ENCODE results near the gene ATP8A2.
"Not testable (repeated sequence)": the region's sequence is repeated elsewhere in the genome, so short reads cannot be mapped to it uniquely, and the experiment has no call there.

ATP8A2 gene

DNA sequence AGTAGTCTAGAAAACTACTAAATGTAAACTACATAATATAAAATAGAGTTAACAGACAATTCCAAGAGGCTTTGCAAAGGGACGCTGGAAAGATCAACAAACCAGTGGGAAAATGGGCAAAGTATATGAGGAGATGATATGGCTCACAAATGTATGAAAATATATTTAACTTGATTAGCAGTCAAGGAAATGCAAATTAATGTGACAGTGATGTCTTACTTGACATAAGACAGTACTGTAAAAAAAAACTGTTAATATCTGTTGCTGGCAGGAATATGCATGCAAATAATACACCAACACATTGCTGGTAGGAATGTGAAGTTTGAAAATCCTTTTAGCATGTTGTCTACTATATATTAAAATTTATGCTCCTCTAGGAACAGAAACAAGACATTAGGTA lies 136.1 kb downstream of the ATP8A2 start:
- TF ChIP-seq CTCF (IDR thresholded peaks at IDR 0.05; ENCODE audit: low read length, missing control alignments), result no peak
- no peak for DNase-seq (ENCODE audit: low read depth)
- H3K4me3 ChIP-seq (replicated peaks; ENCODE audit: low read depth, low read length), result no peak overlapping the region

GRCh38 chr13:25513060-25513459 lies 141.3 kb downstream of the ATP8A2 start:
- DNase-seq (ENCODE audit: low read depth); H3K4me3 ChIP-seq (replicated peaks; ENCODE audit: low read depth, low read length): not testable (repeated sequence)

DNA sequence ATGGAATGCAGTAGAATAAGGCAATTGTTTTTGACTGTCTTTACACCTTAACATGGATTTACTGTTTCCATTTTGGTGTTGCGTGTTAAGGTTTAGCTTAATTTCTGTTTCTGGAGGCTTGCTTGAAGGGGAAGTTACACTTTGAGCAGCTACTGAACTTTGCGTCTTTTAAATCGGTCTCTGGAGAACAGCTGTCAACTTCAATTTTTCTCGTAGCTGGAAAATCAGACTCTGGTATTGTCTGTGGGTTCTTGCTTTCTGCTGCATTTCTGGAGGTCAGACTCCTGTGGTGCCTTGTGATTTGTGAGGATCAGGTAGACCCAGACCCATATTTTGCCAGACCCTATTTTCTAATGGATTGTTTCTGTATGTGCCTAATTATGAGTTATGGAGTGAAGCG lies 146.7 kb downstream of the ATP8A2 start:
- TF ChIP-seq CTCF (IDR thresholded peaks at IDR 0.05; ENCODE audit: low read length, missing control alignments), result no peak
- H3K4me3 ChIP-seq (replicated peaks; ENCODE audit: low read depth, low read length), result no peak overlapping the region
- DNase-seq (ENCODE audit: low read depth), result no peak

- TF ChIP-seq CTCF (IDR thresholded peaks at IDR 0.05; ENCODE audit: low read length, missing control alignments), result no peak
- no peak for DNase-seq (ENCODE audit: low read depth)
- no peak overlapping the region for H3K4me3 ChIP-seq (replicated peaks; ENCODE audit: low read depth, low read length)
Measured at GRCh38 chr13:25525884-25526283, 154.1 kb downstream of the ATP8A2 start.

DNA sequence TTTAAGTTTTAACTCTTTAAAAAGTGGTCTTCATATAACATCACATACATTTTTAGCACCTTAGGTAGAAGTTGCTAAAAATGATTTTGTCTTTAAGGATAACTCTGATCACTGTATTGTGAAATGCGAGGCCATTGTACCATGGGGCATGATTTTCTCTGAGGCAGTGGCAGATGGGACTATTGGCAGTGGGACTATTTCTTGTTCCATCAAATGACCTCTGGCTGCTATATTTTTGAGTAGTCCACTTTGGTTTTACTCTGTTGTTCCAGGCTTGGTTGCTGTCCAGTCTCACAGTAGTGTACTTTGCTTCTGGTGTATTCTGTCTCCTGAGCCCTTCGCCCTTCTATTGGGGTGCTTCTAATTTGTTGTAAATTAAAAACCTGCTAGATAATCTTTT lies 156.5 kb downstream of the ATP8A2 start:
- no peak for TF ChIP-seq CTCF (IDR thresholded peaks at IDR 0.05; ENCODE audit: low read length, missing control alignments)
- DNase-seq (ENCODE audit: low read depth), result no peak
- no peak overlapping the region for H3K4me3 ChIP-seq (replicated peaks; ENCODE audit: low read depth, low read length)

DNA sequence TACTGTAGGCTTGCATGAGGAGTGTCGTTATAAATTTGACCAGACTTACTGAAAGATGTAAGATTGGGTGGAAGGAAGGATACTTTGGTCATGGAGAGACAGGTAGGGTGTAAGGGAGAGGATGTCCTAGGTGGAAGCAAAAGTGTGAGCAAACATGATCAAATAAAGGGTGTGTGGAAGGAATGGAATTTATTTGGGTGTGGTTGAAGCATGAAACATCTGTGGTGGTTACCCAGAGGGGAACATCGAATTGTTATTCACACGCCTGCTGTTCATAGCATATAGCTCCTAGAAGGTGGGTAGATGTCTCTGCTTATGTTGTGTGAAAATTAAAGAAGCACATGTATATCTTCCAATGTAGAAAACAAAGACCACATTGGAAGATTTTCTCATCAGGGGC lies 157.7 kb downstream of the ATP8A2 start:
- H3K4me3 ChIP-seq (replicated peaks; ENCODE audit: low read depth, low read length), result no peak overlapping the region
- no peak for TF ChIP-seq CTCF (IDR thresholded peaks at IDR 0.05; ENCODE audit: low read length, missing control alignments)
- no peak for DNase-seq (ENCODE audit: low read depth)

DNA sequence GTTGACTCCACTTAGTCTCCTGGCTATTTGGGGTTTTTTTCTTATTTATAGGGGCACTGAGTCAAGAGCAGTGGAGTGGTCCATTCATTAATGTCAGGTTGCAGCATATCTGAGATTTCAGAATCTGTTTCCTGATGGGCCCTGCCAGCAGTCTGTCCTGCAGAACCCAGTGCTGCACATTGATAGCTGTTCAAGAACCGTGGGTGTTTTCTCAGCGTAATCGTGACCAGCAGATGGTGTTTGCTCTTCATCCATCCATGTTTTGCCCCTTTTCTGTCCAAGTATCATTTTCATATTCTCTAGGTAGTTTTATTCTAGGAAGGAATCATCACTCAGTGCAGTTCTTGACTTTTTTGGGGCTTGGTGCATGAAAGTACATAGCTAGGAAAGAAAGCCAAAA lies 166.5 kb downstream of the ATP8A2 start:
- TF ChIP-seq CTCF (IDR thresholded peaks at IDR 0.05; ENCODE audit: low read length, missing control alignments), result no peak
- no peak for DNase-seq (ENCODE audit: low read depth)

More for the DNA sequence above, 166.5 kb downstream of the ATP8A2 start:
- no peak overlapping the region for H3K4me3 ChIP-seq (replicated peaks; ENCODE audit: low read depth, low read length)
